Astrocyte (in vitro differentiated cells and primary cell): ENCODE measurements around the gene OR2G2. TPM values are rescaled to one million over a fixed set of nuclear protein-coding genes. Genes with fewer than 3 reads are reported as not detected.

Experiments used
- DNase-seq: peaks from one replicate; pipeline ENCODE4 v3.0.0-alpha.2; 2010; ENCODE audit warnings: low read depth
- FAIRE-seq: peaks from 2 replicates; lab custom pipeline; 2011; peaks lifted over from hg19 to GRCh38; lab: Jason Lieb, UNC
- H2AFZ ChIP-seq: 2 replicates; pipeline ENCODE4 v1.6.0; 2012; ENCODE audit warnings: low read depth, low read length, inconsistent platforms
- H3K27ac ChIP-seq: 2 replicates; pipeline ENCODE4 v1.5.1; 2011; ENCODE audit warnings: low read depth, low read length, inconsistent platforms
- H3K27me3 ChIP-seq: 2 replicates; pipeline ENCODE4 v1.6.0; 2011; ENCODE audit warnings: low read length, inconsistent platforms; ENCODE audit not compliant: insufficient read depth
- H3K36me3 ChIP-seq: 2 replicates; pipeline ENCODE4 v1.5.1; 2011; ENCODE audit warnings: low read length, inconsistent platforms; ENCODE audit not compliant: insufficient read depth
- H3K4me1 ChIP-seq: 2 replicates; pipeline ENCODE4 v1.5.1; 2011; ENCODE audit warnings: low read length, inconsistent platforms; ENCODE audit not compliant: insufficient read depth
- H3K4me2 ChIP-seq: 2 replicates; pipeline ENCODE4 v1.6.0; 2012; ENCODE audit warnings: low read length, inconsistent platforms
- H3K4me3 ChIP-seq: 2 replicates; pipeline ENCODE4 v1.5.1; 2011; ENCODE audit warnings: low read depth, mild to moderate bottlenecking, low read length, inconsistent platforms; ENCODE audit not compliant: insufficient read depth
- H3K79me2 ChIP-seq: 2 replicates; pipeline ENCODE4 v1.6.0; 2012; ENCODE audit warnings: mild to moderate bottlenecking, low read length, inconsistent platforms; ENCODE audit not compliant: insufficient read depth
- H3K9ac ChIP-seq: 2 replicates; pipeline ENCODE4 v1.6.0; 2012; ENCODE audit warnings: mild to moderate bottlenecking, low read length, inconsistent platforms
- H3K9me3 ChIP-seq: 2 replicates; pipeline ENCODE4 v1.5.1; 2012; ENCODE audit warnings: low read depth, mild to moderate bottlenecking, low read length, inconsistent platforms; ENCODE audit not compliant: insufficient read depth
- H4K20me1 ChIP-seq: 2 replicates; pipeline ENCODE4 v1.6.0; 2012; ENCODE audit warnings: low read length, inconsistent platforms; ENCODE audit not compliant: insufficient read depth
- H3K27ac Mint-ChIP-seq: one replicate; pipeline ENCODE4 v1.8.0; 2021; ENCODE audit warnings: mild to moderate bottlenecking, mixed read lengths; ENCODE audit not compliant: unreplicated experiment
- H3K27me3 Mint-ChIP-seq: one replicate; pipeline ENCODE4 v1.8.0; 2021; ENCODE audit warnings: low read depth, mixed read lengths; ENCODE audit not compliant: unreplicated experiment
- H3K36me3 Mint-ChIP-seq: one replicate; pipeline ENCODE4 v1.8.0; 2021; ENCODE audit warnings: low read depth, mixed read lengths; ENCODE audit not compliant: unreplicated experiment
- H3K4me1 Mint-ChIP-seq: one replicate; pipeline ENCODE4 v1.8.0; 2021; ENCODE audit warnings: low read depth, mixed read lengths; ENCODE audit not compliant: unreplicated experiment
- H3K4me3 Mint-ChIP-seq: one replicate; pipeline ENCODE4 v1.8.0; 2021; ENCODE audit warnings: mild to moderate bottlenecking, moderate library complexity, mixed read lengths; ENCODE audit not compliant: unreplicated experiment
- H3K9me3 Mint-ChIP-seq: one replicate; pipeline ENCODE4 v1.8.0; 2021; ENCODE audit warnings: mild to moderate bottlenecking, mixed read lengths; ENCODE audit not compliant: unreplicated experiment
- EZH2 ChIP-seq: IDR thresholded peaks from 2 replicates; pipeline ENCODE4 v1.6.1; 2012; ENCODE audit warnings: mild to moderate bottlenecking, low read length, inconsistent platforms; ENCODE audit not compliant: insufficient read depth
- total RNA-seq: library from RNA; stranded (reverse); gene quantifications from 2 replicates; pipeline ENCODE4 v1.2.1, GENCODE V29; 2021
- TF ChIP-seq, protein P1 (sequence below): IDR thresholded peaks from 2 replicates; pipeline ENCODE4 v1.5.1; 2011; ENCODE audit warnings: low read depth, mild to moderate bottlenecking, inconsistent platforms, low read length, moderate library complexity; ENCODE audit not compliant: insufficient read depth

Gene OR2G2
- total RNA-seq, 1 donor from 2014 or later, result not detected

DNA sequence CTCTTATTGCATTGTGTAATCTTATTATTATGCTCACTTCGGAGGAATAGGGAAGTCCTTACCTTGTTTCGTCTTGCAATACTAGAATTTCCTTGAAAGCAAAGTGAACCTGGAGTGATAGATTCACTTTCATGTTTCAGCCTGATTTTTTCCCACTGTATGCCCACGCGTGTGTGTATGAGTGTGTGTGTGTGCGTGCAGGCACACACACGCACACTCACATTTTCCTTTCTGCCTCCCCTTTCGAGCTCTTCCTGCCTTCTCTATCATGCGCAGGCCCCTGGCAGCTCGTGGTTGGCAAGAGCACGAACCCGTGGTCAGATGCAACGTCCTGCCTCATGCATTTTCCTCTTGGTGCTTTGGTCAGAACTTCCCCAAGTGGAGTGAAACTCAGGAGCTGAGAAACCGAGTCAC, 39.4 kb upstream of the OR2G2 start, which contains the start of gene GCSAML:
GCSAML (plus strand) TSS at position 366 of the 414 bp plus-strand sequence. CDS start 58 bp downstream, outside the sequence.
- Histone ChIP-seq H3K79me2 (no peaks in the 10 kb centered on the region), H3K4me3 (no peak within 1 kb of the TSS), H3K27ac (no peak within 1 kb of the TSS), H2AFZ (no peak within 1 kb of the TSS), H3K9ac (no peak within 1 kb of the TSS), H3K4me2 (no peak within 1 kb of the TSS), H3K27me3 (no peaks in the 10 kb centered on the region), H4K20me1 (no peaks in the 10 kb centered on the region), H3K9me3 (no peaks in the 10 kb centered on the region), H3K36me3 (no peaks in the 10 kb centered on the region), H3K4me1 (no peaks in the 10 kb centered on the region)
- TF ChIP-seq, protein P1, sequence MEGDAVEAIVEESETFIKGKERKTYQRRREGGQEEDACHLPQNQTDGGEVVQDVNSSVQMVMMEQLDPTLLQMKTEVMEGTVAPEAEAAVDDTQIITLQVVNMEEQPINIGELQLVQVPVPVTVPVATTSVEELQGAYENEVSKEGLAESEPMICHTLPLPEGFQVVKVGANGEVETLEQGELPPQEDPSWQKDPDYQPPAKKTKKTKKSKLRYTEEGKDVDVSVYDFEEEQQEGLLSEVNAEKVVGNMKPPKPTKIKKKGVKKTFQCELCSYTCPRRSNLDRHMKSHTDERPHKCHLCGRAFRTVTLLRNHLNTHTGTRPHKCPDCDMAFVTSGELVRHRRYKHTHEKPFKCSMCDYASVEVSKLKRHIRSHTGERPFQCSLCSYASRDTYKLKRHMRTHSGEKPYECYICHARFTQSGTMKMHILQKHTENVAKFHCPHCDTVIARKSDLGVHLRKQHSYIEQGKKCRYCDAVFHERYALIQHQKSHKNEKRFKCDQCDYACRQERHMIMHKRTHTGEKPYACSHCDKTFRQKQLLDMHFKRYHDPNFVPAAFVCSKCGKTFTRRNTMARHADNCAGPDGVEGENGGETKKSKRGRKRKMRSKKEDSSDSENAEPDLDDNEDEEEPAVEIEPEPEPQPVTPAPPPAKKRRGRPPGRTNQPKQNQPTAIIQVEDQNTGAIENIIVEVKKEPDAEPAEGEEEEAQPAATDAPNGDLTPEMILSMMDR, result no peak
- TF ChIP-seq EZH2, result no peak
- Mint-ChIP-seq H3K4me1 (peaks cover 14% of the 10 kb centered on the region), H3K9me3 (peaks cover 2% of the 10 kb centered on the region), H3K36me3 (no peaks in the 10 kb centered on the region), H3K27me3 (no peaks in the 10 kb centered on the region), H3K27ac (no peak within 1 kb of the TSS), H3K4me3 (no peak within 1 kb of the TSS)
- no peak for FAIRE-seq
- no peak for DNase-seq

DNA sequence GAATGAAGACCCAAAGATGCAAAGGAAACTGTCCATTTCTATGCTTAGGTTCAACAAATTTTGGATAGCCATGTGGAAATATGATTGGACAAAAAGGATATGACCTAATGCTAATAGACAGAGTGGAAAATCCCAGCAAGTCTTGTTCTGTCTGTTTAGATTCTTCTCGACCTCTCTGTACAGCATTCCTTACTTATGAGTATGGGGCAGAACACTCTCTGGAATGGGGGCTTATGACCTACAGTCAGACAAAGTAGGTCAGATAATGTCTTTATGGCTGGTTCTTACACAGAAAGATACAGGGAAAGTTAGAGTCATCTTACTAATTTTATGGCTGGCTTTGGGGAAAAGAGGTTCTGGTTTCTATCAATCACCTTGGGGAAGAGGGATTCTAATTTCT, 36.4 kb upstream of the OR2G2 start:
- Histone ChIP-seq H3K36me3 (no peaks in the 10 kb centered on the region), H3K79me2 (no peaks in the 10 kb centered on the region), H3K9me3 (no peaks in the 10 kb centered on the region), H3K9ac (no peak overlapping the region), H3K4me3 (no peak overlapping the region), H2AFZ (no peak overlapping the region), H3K4me2 (no peak overlapping the region), H4K20me1 (no peaks in the 10 kb centered on the region), H3K27ac (peak overlapping the region; percentile 31), H3K4me1 (no peaks in the 10 kb centered on the region), H3K27me3 (no peaks in the 10 kb centered on the region)
- peaks cover 14% of the 10 kb centered on the region for H3K4me1 Mint-ChIP-seq
- H3K27me3 Mint-ChIP-seq, result no peaks in the 10 kb centered on the region
- peaks cover 2% of the 10 kb centered on the region for H3K9me3 Mint-ChIP-seq
- FAIRE-seq, result no peak
- peak overlapping the region; percentile 58 for H3K4me3 Mint-ChIP-seq
- TF ChIP-seq EZH2, result no peak
- TF ChIP-seq, protein P1, result no peak
- DNase-seq, result peak; percentile 32
- peak overlapping the region; percentile 100 for H3K27ac Mint-ChIP-seq
- no peaks in the 10 kb centered on the region for H3K36me3 Mint-ChIP-seq

DNA sequence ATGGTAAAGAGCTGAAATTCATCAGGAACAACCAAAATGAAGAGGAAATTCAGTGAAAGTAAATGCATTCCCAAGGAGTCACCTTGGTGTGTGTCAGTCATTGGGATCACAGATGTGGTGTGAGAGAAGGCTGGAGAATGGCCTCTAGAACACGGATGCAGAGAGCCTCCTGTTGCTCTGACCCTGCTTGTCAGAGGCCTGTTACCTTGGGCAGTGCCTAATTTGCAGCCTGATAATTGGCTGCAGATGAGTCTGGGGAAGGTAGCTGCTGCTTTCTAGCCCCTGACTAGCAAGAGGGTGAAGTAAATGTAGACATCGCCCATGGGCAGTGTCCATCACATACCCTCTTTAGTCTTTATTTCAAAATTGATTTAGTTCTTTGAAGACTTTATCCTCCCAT, 35.9 kb upstream of the OR2G2 start:
- Mint-ChIP-seq H3K9me3 (peaks cover 2% of the 10 kb centered on the region), H3K4me3 (peak overlapping the region; percentile 58), H3K27me3 (no peaks in the 10 kb centered on the region), H3K27ac (peak overlapping the region; percentile 100), H3K4me1 (peaks cover 14% of the 10 kb centered on the region), H3K36me3 (no peaks in the 10 kb centered on the region)
- FAIRE-seq, result no peak
- H2AFZ ChIP-seq, result no peak overlapping the region
- H3K4me1 ChIP-seq, result no peaks in the 10 kb centered on the region
- H3K36me3 ChIP-seq, result no peaks in the 10 kb centered on the region
- no peak overlapping the region for H3K9ac ChIP-seq
- H3K4me3 ChIP-seq, result no peak overlapping the region
- H3K27ac ChIP-seq, result peak overlapping the region; percentile 31
- no peaks in the 10 kb centered on the region for H4K20me1 ChIP-seq
- TF ChIP-seq EZH2, result no peak
- TF ChIP-seq, protein P1, result no peak
- H3K27me3 ChIP-seq, result no peaks in the 10 kb centered on the region
- H3K79me2 ChIP-seq, result no peaks in the 10 kb centered on the region
- H3K4me2 ChIP-seq, result no peak overlapping the region
- no peak for DNase-seq
- no peaks in the 10 kb centered on the region for H3K9me3 ChIP-seq
